Putamen (tissue), 1 donor: ENCODE results near the gene ZNF106.

ENCODE experiments used
- DNase-seq: peaks from one replicate; pipeline ENCODE4 v3.0.0-alpha.2; 2016; ENCODE audit warnings: low spot score

Gene ZNF106

GRCh38 chr15:42367041-42367440 is 123.9 kb downstream of the ZNF106 start:
- no peak for DNase-seq

GRCh38 chr15:42365921-42366550 is 124.9 kb downstream of the ZNF106 start:
- no peak for DNase-seq

- no peak for DNase-seq
These were observed 126.4 kb downstream of the ZNF106 start for GRCh38 chr15:42364529-42364928.

GRCh38 chr15:42363942-42364341 is 127.0 kb downstream of the ZNF106 start:
- DNase-seq, result no peak

- DNase-seq, result no peak
These were observed 127.5 kb downstream of the ZNF106 start for GRCh38 chr15:42363487-42363886.
